GM23248 (cell line): ENCODE data around the gene SNRK. TPM values are rescaled to one million over a fixed set of nuclear protein-coding genes. Genes with fewer than 3 reads are reported as not detected.

ENCODE experiments used
- DNase-seq: peaks from one replicate; pipeline ENCODE4 v3.0.0-alpha.2; 2015
- H2AFZ ChIP-seq: fragments of 200-600 bp; sonication (generic); 2 replicates; pipeline ENCODE4 v1.6.1; 2016; ENCODE audit warnings: antibody characterized with exemption
- H3F3A ChIP-seq: fragments of 200-600 bp; sonication (generic); 2 replicates; pipeline ENCODE4 v1.6.1; 2016; ENCODE audit warnings: mild to moderate bottlenecking, antibody characterized with exemption, mixed run types; ENCODE audit not compliant: insufficient read depth
- H3K27ac ChIP-seq: fragments of 200-600 bp; sonication (generic); 2 replicates; pipeline ENCODE4 v1.5.1; 2016; ENCODE audit warnings: mild to moderate bottlenecking
- H3K27me3 ChIP-seq: fragments of 200-600 bp; sonication (generic); replicated peaks from 2 replicates; pipeline ENCODE4 v1.6.1; 2016; ENCODE audit warnings: mild to moderate bottlenecking; ENCODE audit not compliant: insufficient read depth
- H3K36me3 ChIP-seq: fragments of 200-600 bp; sonication (generic); 2 replicates; pipeline ENCODE4 v1.6.1; 2016; ENCODE audit warnings: low read depth, mild to moderate bottlenecking
- H3K4me1 ChIP-seq: fragments of 200-600 bp; sonication (generic); 2 replicates; pipeline ENCODE4 v1.6.1; 2016; ENCODE audit warnings: mild to moderate bottlenecking; ENCODE audit not compliant: insufficient read depth
- H3K4me2 ChIP-seq: fragments of 200-600 bp; sonication (generic); one replicate; pipeline ENCODE4 v1.6.1; 2016; ENCODE audit warnings: mild to moderate bottlenecking; ENCODE audit not compliant: unreplicated experiment
- H3K4me3 ChIP-seq: fragments of 200-600 bp; sonication (generic); 2 replicates; pipeline ENCODE4 v1.5.1; 2016; ENCODE audit warnings: mild to moderate bottlenecking
- H3K79me2 ChIP-seq: fragments of 200-600 bp; sonication (generic); 2 replicates; pipeline ENCODE4 v1.6.1; 2016; ENCODE audit warnings: mild to moderate bottlenecking; ENCODE audit not compliant: insufficient read depth
- H3K9ac ChIP-seq: fragments of 200-600 bp; sonication (generic); 2 replicates; pipeline ENCODE4 v1.6.1; 2016; ENCODE audit warnings: mild to moderate bottlenecking
- H3K9me2 ChIP-seq: fragments of 200-600 bp; sonication (generic); 2 replicates; pipeline ENCODE4 v1.6.1; 2016; ENCODE audit warnings: mixed run types, mild to moderate bottlenecking, moderate library complexity; ENCODE audit not compliant: insufficient read depth
- H3K9me3 ChIP-seq: fragments of 200-600 bp; sonication (generic); one replicate; pipeline ENCODE4 v1.6.1; 2017; ENCODE audit warnings: low read depth
- H4K20me1 ChIP-seq: fragments of 200-600 bp; sonication (generic); 2 replicates; pipeline ENCODE4 v1.6.0; 2016; ENCODE audit not compliant: insufficient read depth
- EZH2 ChIP-seq: fragments of 200-600 bp; sonication (generic); IDR thresholded peaks from 2 replicates; pipeline ENCODE4 v1.6.1; 2018; ENCODE audit warnings: antibody characterized with exemption, mild to moderate bottlenecking; ENCODE audit not compliant: insufficient read depth, poor library complexity, severe bottlenecking
- EZH2phosphoT487 ChIP-seq: fragments of 200-600 bp; sonication (generic); IDR thresholded peaks from 2 replicates; pipeline ENCODE4 v1.6.1; 2018; ENCODE audit warnings: antibody characterized with exemption, moderate library complexity, mild to moderate bottlenecking, low read depth; ENCODE audit not compliant: insufficient read depth
- WGBS, 2 experiments: methylation state at CpG; one replicate each; pipeline ENCODE4 v1.1.6; 2015 to 2017; ENCODE audit warnings: low lambda C conversion rate in 2 of 2, low coverage in 1 of 2; ENCODE audit errors: missing lambda C conversion rate in 2 of 2; 5-methylcytosine and 5-hydroxymethylcytosine counted together
- in situ Hi-C: fragments of 300-500 bp; cut with MboI; formaldehyde crosslinking; loops from 2 replicates; pipeline ENCODE4 v1.15.0; 2020
- polyA plus RNA-seq: library from polyadenylated mRNA; unstranded; fragments of >200 nt; fragmentation: Nextera tagmentation; extraction: Ambion mirVana; gene quantifications from 2 replicates; pipeline ENCODE4 v1.2.1, GENCODE V29; 2016
- total RNA-seq: library from RNA; depleted of rRNA; stranded (reverse); fragments of >200 nt; shearing (Covaris generic); gene quantifications from 2 replicates; pipeline ENCODE4 v1.2.3, GENCODE V29; 2014

The SNRK gene
- total and polyA plus RNA-seq, 2 experiments from 2014 or later, result 6.4 to 15.0 TPM

DNA sequence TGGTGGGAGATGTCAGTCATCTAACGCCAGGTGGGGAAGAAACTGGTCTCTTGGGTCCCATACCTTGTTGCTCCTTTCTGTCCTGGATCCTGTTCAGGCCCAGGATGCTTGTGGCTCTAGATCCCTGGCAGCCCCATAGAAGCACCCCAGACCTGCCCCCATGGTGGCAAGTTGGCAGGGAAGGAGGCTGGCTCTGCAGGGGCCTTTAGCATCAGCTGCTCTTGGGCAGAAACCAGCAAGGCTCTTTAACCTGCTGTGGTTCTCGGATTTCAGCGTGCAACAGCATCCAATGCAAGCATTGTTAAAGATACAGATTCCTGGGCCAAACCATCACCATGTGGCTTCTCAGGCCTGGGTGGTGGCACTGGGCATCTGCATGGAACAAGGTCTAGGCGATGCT is 75.8 kb downstream of the SNRK start:
- TF ChIP-seq EZH2phosphoT487, result no peak
- TF ChIP-seq EZH2, result no peak

DNA sequence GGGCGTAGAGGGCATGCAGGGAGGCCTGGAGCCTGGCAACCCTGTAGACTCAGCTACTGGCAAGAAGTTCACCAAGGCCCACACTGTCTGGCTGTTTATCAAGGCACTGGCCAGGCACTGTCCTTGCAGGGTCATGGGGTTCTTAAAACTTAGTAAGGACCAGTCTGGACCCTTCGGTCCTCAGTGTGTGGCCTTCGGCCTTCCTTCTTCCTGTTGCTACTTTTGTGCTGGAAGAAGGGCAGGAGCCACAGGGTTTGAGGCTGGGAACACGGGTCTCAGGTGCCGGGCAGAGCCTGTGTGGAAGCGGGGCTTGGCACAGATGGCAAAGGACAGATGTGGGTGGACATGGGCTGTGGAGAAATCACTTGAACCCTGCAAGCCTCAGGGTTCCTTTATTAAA is 76.6 kb downstream of the SNRK start:
- Histone ChIP-seq H3K27ac (no peak overlapping the region), H3K4me2 (no peak overlapping the region), H2AFZ (no peak overlapping the region), H3K9me3 (no peaks in the 10 kb centered on the region), H3K9me2 (no peaks in the 10 kb centered on the region), H3K36me3 (no peaks in the 10 kb centered on the region), H3K4me3 (no peak overlapping the region), H3F3A (no peaks in the 10 kb centered on the region), H3K9ac (no peak overlapping the region), H3K27me3 (no peaks in the 10 kb centered on the region), H3K4me1 (no peaks in the 10 kb centered on the region), H4K20me1 (no peaks in the 10 kb centered on the region), H3K79me2 (no peaks in the 10 kb centered on the region)
- 92 to 95% methylated on average over 6 of the region's 6 CpGs for WGBS, 2 experiments
- in situ Hi-C loops, result no loop called here
- TF ChIP-seq EZH2phosphoT487 (no peak), EZH2 (no peak)
- no peak for DNase-seq

More for the DNA sequence above, 75.8 kb downstream of the SNRK start:
- no peaks in the 10 kb centered on the region for H3K79me2 ChIP-seq
- H3K4me2 ChIP-seq, result no peak overlapping the region
- H2AFZ ChIP-seq, result no peak overlapping the region
- no peaks in the 10 kb centered on the region for H3K9me2 ChIP-seq
- H3K4me3 ChIP-seq, result no peak overlapping the region
- H3K4me1 ChIP-seq, result no peaks in the 10 kb centered on the region
- no peaks in the 10 kb centered on the region for H3F3A ChIP-seq
- no peak overlapping the region for H3K9ac ChIP-seq
- H4K20me1 ChIP-seq, result no peaks in the 10 kb centered on the region
- no peaks in the 10 kb centered on the region for H3K9me3 ChIP-seq
- no peak overlapping the region for H3K27ac ChIP-seq
- no peaks in the 10 kb centered on the region for H3K27me3 ChIP-seq
- WGBS, 2 experiments, result 96 to 98% methylated on average over 4 of the region's 4 CpGs
- no peaks in the 10 kb centered on the region for H3K36me3 ChIP-seq
- in situ Hi-C loops, result no loop called here
- no peak for DNase-seq

- WGBS, 2 experiments, result 64 to 78% methylated on average over 23 to 26 of the region's 26 CpGs
- TF ChIP-seq EZH2phosphoT487 (no peak), EZH2 (no peak)
- H3K4me2 ChIP-seq, result no peak overlapping the region
These were observed 77.4 kb downstream of the SNRK start for GRCh38 chr3:43363621-43364266.

DNA sequence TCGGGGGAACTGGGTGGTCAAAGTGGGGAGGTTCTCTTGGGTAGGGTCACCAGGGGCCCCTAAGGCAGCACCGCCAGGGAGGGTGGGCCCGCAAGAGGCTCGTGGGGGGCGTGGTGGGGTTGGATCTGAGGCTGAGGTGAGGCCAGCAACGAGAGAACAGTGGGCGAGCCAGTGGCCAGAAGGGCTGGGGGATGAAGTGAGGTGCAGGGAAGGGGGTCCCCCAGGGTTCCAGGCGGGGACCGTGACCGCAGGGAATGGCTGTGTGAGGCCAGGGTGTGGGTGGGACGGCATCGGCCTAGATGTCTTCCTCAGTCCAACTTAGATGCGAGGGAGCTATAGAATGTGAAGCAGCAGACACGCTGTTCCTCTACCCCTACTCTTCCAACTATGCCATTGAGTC is 78.2 kb downstream of the SNRK start:
- no peak for TF ChIP-seq EZH2phosphoT487
- TF ChIP-seq EZH2, result no peak
- H3K9me3 ChIP-seq, result no peaks in the 10 kb centered on the region
- DNase-seq, result no peak
- no peaks in the 10 kb centered on the region for H3K4me1 ChIP-seq
- H3K27me3 ChIP-seq, result no peaks in the 10 kb centered on the region
- no peak overlapping the region for H3K4me3 ChIP-seq
- WGBS, 2 experiments, result 94 to 96% methylated on average over 4 to 14 of the region's 14 CpGs
- H3K36me3 ChIP-seq, result no peaks in the 10 kb centered on the region
- H3F3A ChIP-seq, result no peaks in the 10 kb centered on the region
- H3K27ac ChIP-seq, result no peak overlapping the region
- no peaks in the 10 kb centered on the region for H4K20me1 ChIP-seq
- H2AFZ ChIP-seq, result no peak overlapping the region
- no peaks in the 10 kb centered on the region for H3K9me2 ChIP-seq
- H3K79me2 ChIP-seq, result no peaks in the 10 kb centered on the region
- in situ Hi-C loops, result no loop called here
- H3K4me2 ChIP-seq, result no peak overlapping the region
- no peak overlapping the region for H3K9ac ChIP-seq

More at GRCh38 chr3:43363621-43364266, 77.4 kb downstream of the SNRK start:
- Histone ChIP-seq H2AFZ (no peak overlapping the region), H3F3A (no peaks in the 10 kb centered on the region), H3K79me2 (no peaks in the 10 kb centered on the region), H3K27ac (no peak overlapping the region), H3K27me3 (no peaks in the 10 kb centered on the region), H3K4me1 (no peaks in the 10 kb centered on the region), H3K36me3 (no peaks in the 10 kb centered on the region), H3K4me3 (no peak overlapping the region), H4K20me1 (no peaks in the 10 kb centered on the region), H3K9me2 (no peaks in the 10 kb centered on the region), H3K9ac (no peak overlapping the region), H3K9me3 (no peaks in the 10 kb centered on the region)
- in situ Hi-C loops, result no loop called here
- no peak for DNase-seq
